Stomach (tissue), 4 donors: ENCODE results near the gene PA2G4.

Experiments used
- POLR2A ChIP-seq, 4 donors: fragments of 450-650 bp; IDR thresholded peaks; one replicate each; pipeline ENCODE4 v1.6.1; 2016; ENCODE audit warnings: antibody characterized with exemption in 4 of 4, control low read depth in 2 of 4, mild to moderate bottlenecking in 1 of 4, moderate library complexity in 1 of 4
- TF ChIP-seq, protein P1 (sequence below), 7 experiments: fragments of 450-650 bp in 4 of 7; fragments of 200-600 bp in 3 of 7; sonication (generic) in 3 of 7; IDR thresholded peaks; one replicate each; pipeline ENCODE4 v1.5.1; 2016 to 2019; ENCODE audit warnings: antibody characterized with exemption in 7 of 7, control low read depth in 2 of 7, mild to moderate bottlenecking in 1 of 7

DNA sequence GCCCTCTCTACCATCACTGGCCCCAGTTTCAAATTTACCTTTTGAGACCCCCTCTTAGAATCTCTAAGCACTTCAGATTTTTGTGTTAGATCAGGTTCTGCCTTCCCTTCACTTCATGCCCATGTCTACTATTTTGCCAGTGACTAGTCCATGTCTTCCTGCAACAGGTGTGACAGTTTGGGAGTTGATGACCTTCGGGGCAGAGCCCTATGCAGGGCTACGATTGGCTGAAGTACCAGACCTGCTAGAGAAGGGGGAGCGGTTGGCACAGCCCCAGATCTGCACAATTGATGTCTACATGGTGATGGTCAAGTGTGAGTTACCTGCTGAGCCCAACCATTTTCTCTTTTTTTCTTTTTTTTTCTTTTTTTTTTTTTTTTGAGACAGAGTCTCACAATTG is 5.8 kb upstream of the PA2G4 start:
- TF ChIP-seq, protein P1, sequence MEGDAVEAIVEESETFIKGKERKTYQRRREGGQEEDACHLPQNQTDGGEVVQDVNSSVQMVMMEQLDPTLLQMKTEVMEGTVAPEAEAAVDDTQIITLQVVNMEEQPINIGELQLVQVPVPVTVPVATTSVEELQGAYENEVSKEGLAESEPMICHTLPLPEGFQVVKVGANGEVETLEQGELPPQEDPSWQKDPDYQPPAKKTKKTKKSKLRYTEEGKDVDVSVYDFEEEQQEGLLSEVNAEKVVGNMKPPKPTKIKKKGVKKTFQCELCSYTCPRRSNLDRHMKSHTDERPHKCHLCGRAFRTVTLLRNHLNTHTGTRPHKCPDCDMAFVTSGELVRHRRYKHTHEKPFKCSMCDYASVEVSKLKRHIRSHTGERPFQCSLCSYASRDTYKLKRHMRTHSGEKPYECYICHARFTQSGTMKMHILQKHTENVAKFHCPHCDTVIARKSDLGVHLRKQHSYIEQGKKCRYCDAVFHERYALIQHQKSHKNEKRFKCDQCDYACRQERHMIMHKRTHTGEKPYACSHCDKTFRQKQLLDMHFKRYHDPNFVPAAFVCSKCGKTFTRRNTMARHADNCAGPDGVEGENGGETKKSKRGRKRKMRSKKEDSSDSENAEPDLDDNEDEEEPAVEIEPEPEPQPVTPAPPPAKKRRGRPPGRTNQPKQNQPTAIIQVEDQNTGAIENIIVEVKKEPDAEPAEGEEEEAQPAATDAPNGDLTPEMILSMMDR (IDR thresholded peaks at IDR 0.05): no peak
- TF ChIP-seq POLR2A (IDR thresholded peaks at IDR 0.05): no peak
